Endothelial cell of umbilical vein (primary cell): ENCODE measurements around the gene FXR1. TPM values are rescaled to one million over a fixed set of nuclear protein-coding genes. Genes with fewer than 3 reads are reported as not detected.

Experiments used
- BruUV-seq: library from RNA; stranded (reverse); fragments of 400-500 nt; replicated peaks from 2 replicates; lab custom pipeline; 2021; lab: Mats Ljungman, UMichigan
- CTCF ChIA-PET: fragments of 300-600, 350-600 bp; sonication (Branson Sonifier 250); formaldehyde crosslinking; loops from one replicate; lab custom pipeline; 2021; ENCODE audit warnings: antibody characterized with exemption, inconsistent platforms; lab: Charles Lee
- POLR2A ChIA-PET: fragments of 300-600, 350-600 bp; sonication (Branson Sonifier 250); formaldehyde crosslinking; loops from one replicate; lab custom pipeline; 2021; ENCODE audit warnings: antibody characterized with exemption, inconsistent platforms; lab: Charles Lee
- DNase-seq: peaks from one replicate; pipeline ENCODE4 v3.0.0-alpha.2; 2011; ENCODE audit warnings: low read depth, low spot score
- FAIRE-seq: peaks from 2 replicates; lab custom pipeline; 2011; peaks lifted over from hg19 to GRCh38; lab: Jason Lieb, UNC
- H2AFZ ChIP-seq: 2 replicates; pipeline ENCODE4 v1.6.0; 2012; ENCODE audit warnings: low read depth, low read length, control low read depth, inconsistent platforms
- H3K27ac ChIP-seq: 2 replicates; pipeline ENCODE4 v1.5.1; 2011; ENCODE audit warnings: low read depth, mild to moderate bottlenecking, control low read depth, low read length, moderate library complexity; ENCODE audit not compliant: insufficient read depth
- H3K27me3 ChIP-seq, 2 experiments: 2 replicates each; pipeline versions ENCODE4 v1.6.0 to v1.6.1; 2011; ENCODE audit warnings: low read length in 2 of 2, mixed read lengths in 1 of 2; ENCODE audit not compliant: control insufficient read depth in 2 of 2, insufficient read depth in 2 of 2
- H3K36me3 ChIP-seq, 2 experiments: 2 replicates in 1 of 2; 3 replicates in 1 of 2; pipeline ENCODE4 v1.5.1; 2011; ENCODE audit warnings: low read length in 2 of 2, mild to moderate bottlenecking in 1 of 2, moderate library complexity in 1 of 2; ENCODE audit not compliant: control insufficient read depth in 2 of 2, insufficient read depth in 2 of 2; ENCODE audit errors: extremely low read depth in 1 of 2
- H3K4me1 ChIP-seq: 3 replicates; pipeline ENCODE4 v1.5.1; 2011; ENCODE audit warnings: mild to moderate bottlenecking, low read length; ENCODE audit not compliant: control insufficient read depth, insufficient read depth; ENCODE audit errors: extremely low read depth
- H3K4me2 ChIP-seq: 2 replicates; pipeline ENCODE4 v1.6.1; 2011; ENCODE audit warnings: low read length, control low read depth, mixed read lengths; ENCODE audit not compliant: insufficient read depth
- H3K4me3 ChIP-seq, 3 experiments: fragments of 200-600 bp in 1 of 3; sonication (generic), shearing (Covaris generic) in 1 of 3; replicated peaks in 1 of 3; 2 replicates each; pipeline ENCODE4 v1.5.1; 2011 to 2016; ENCODE audit warnings: control low read depth in 3 of 3, low read length in 3 of 3, mild to moderate bottlenecking in 2 of 3, inconsistent platforms in 1 of 3, low read depth in 1 of 3, moderate library complexity in 1 of 3; ENCODE audit not compliant: insufficient read depth in 1 of 3
- H3K79me2 ChIP-seq: 2 replicates; pipeline ENCODE4 v1.6.0; 2012; ENCODE audit warnings: low read length, inconsistent platforms; ENCODE audit not compliant: control insufficient read depth, insufficient read depth
- H3K9ac ChIP-seq: replicated peaks from 2 replicates; pipeline ENCODE3; 2011; ENCODE audit warnings: low read length, control low read depth; ENCODE audit not compliant: insufficient read depth; ENCODE audit errors: extremely low read depth
- H3K9me1 ChIP-seq: replicated peaks from 3 replicates; pipeline ENCODE4 v1.6.0; 2011; ENCODE audit warnings: mild to moderate bottlenecking, low read length; ENCODE audit not compliant: control insufficient read depth, insufficient read depth; ENCODE audit errors: extremely low read depth
- H3K9me3 ChIP-seq: replicated peaks from 2 replicates; pipeline ENCODE4 v1.5.1; 2012; ENCODE audit warnings: low read length, inconsistent platforms; ENCODE audit not compliant: control insufficient read depth, insufficient read depth
- H4K20me1 ChIP-seq: replicated peaks from 2 replicates; pipeline ENCODE3; 2011; ENCODE audit warnings: mild to moderate bottlenecking, low read length; ENCODE audit not compliant: control insufficient read depth, insufficient read depth; ENCODE audit errors: extremely low read depth
- EZH2 ChIP-seq: IDR thresholded peaks from 2 replicates; pipeline ENCODE4 v1.6.1; 2012; ENCODE audit warnings: borderline replicate concordance, low read depth, mild to moderate bottlenecking, moderate library complexity, low read length, inconsistent platforms; ENCODE audit not compliant: severe bottlenecking
- GATA2 ChIP-seq: IDR thresholded peaks from 2 replicates; pipeline ENCODE4 v1.7.0; 2011; ENCODE audit warnings: low read depth, mild to moderate bottlenecking, moderate library complexity, mixed read lengths, low read length; ENCODE audit not compliant: insufficient read length, insufficient read depth
- JUN ChIP-seq: IDR thresholded peaks from 2 replicates; pipeline ENCODE4 v1.6.1; 2011; ENCODE audit warnings: borderline replicate concordance, low read depth; ENCODE audit not compliant: insufficient read length, insufficient read depth
- MYC ChIP-seq: IDR thresholded peaks from one replicate; pipeline ENCODE4 v1.6.1; 2011; ENCODE audit warnings: mild to moderate bottlenecking, low read depth, low read length
- POLR2A ChIP-seq: IDR thresholded peaks from 2 replicates; pipeline ENCODE4 v1.6.1; 2012; ENCODE audit warnings: low read depth, mild to moderate bottlenecking, control low read depth, low read length
- POLR2AphosphoS5 ChIP-seq: IDR thresholded peaks from 2 replicates; pipeline ENCODE4 v1.6.1; 2012; ENCODE audit warnings: low read depth, mild to moderate bottlenecking, control low read depth, low read length, moderate library complexity; ENCODE audit not compliant: insufficient read depth
- dilution Hi-C: fragments of 300-500 bp; cut with MboI; formaldehyde crosslinking; loops from one replicate; pipeline ENCODE4 v1.15.0; 2019; ENCODE audit warnings: low sequenced_read_pairs; ENCODE audit not compliant: extremely low pct_ligation_motif_present
- intact Hi-C: fragments of 100-400 bp; cut with micrococcal nuclease; formaldehyde crosslinking; loops from one replicate; pipeline ENCODE4 v1.10.0; 2022
- polyA plus RNA-seq, 4 experiments: library from polyadenylated mRNA; depleted of rRNA in 3 of 4; stranded (reverse) in 3 of 4; unstranded in 1 of 4; fragments of >200 nt; gene quantifications; 2 replicates each; pipeline versions ENCODE4 v1.2.1 to v1.2.3, GENCODE V29; 2011 to 2012; ENCODE audit warnings: missing spikeins in 1 of 4
- total RNA-seq: library from RNA; stranded (reverse); gene quantifications from 2 replicates; pipeline ENCODE4 v1.2.3, GENCODE V29; 2021
- TF ChIP-seq, protein P1 (sequence below), 2 donors: IDR thresholded peaks; 1 replicate in 1 of 2; 2 replicates in 1 of 2; pipeline ENCODE4 v1.5.1; 2011; ENCODE audit warnings: low read length in 2 of 2, mild to moderate bottlenecking in 2 of 2, moderate library complexity in 2 of 2, control low read depth in 1 of 2, inconsistent platforms in 1 of 2, low read depth in 1 of 2; ENCODE audit not compliant: insufficient read depth in 1 of 2; ENCODE audit errors: extremely low read depth in 1 of 2
- TF ChIP-seq, protein P2 (sequence below): IDR thresholded peaks from 2 replicates; pipeline ENCODE4 v1.6.1; 2011; ENCODE audit not compliant: insufficient read depth, insufficient read length

Gene FXR1
- total and polyA plus RNA-seq, 2 donors (not counting 3 experiments of a cell fraction or from before 2014, with no cell fraction given) = 87.3 to 186 TPM

DNA sequence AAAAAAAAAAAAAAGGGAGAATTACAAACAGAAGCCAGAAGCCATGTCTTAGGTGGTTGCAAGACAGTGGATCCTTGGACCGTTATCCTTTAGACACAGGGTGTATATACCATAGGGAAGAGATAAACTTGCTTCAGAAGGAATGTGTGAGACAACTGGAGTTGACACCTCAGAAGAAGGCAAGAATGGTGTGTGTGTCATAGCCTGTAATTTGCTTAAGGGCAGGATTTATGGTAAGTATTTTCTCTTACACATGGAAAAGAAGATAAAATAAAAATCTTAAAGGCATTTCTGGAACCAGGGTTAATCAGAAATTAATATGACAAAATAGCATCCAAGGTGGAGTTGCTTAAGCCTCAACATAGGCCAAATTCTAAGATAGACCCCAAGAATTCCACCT is 96.3 kb downstream of the FXR1 start:
- TF ChIP-seq, protein P1, sequence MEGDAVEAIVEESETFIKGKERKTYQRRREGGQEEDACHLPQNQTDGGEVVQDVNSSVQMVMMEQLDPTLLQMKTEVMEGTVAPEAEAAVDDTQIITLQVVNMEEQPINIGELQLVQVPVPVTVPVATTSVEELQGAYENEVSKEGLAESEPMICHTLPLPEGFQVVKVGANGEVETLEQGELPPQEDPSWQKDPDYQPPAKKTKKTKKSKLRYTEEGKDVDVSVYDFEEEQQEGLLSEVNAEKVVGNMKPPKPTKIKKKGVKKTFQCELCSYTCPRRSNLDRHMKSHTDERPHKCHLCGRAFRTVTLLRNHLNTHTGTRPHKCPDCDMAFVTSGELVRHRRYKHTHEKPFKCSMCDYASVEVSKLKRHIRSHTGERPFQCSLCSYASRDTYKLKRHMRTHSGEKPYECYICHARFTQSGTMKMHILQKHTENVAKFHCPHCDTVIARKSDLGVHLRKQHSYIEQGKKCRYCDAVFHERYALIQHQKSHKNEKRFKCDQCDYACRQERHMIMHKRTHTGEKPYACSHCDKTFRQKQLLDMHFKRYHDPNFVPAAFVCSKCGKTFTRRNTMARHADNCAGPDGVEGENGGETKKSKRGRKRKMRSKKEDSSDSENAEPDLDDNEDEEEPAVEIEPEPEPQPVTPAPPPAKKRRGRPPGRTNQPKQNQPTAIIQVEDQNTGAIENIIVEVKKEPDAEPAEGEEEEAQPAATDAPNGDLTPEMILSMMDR (IDR thresholded peaks at IDR 0.05; ENCODE audit: extremely low read depth in 1 of 2, insufficient read depth in 1 of 2, low read depth in 1 of 2, low read length in 2 of 2) = no peak
- TF ChIP-seq, protein P2, sequence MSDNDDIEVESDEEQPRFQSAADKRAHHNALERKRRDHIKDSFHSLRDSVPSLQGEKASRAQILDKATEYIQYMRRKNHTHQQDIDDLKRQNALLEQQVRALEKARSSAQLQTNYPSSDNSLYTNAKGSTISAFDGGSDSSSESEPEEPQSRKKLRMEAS = no peak
- no peak for TF ChIP-seq MYC
- TF ChIP-seq EZH2 = no peak
- TF ChIP-seq JUN = no peak
- TF ChIP-seq POLR2AphosphoS5 = no peak
- TF ChIP-seq POLR2A = no peak
- TF ChIP-seq GATA2 = no peak
- DNase-seq (no peak), FAIRE-seq (no peak)
- Histone ChIP-seq H3K4me2 (no peak overlapping the region), H3K4me1 (no peaks in the 10 kb centered on the region), H3K9me1 (peaks cover 2% of the 10 kb centered on the region), H3K27me3 (no peaks in the 10 kb centered on the region), H3K4me3 (no peak overlapping the region), H3K36me3 (no peaks in the 10 kb centered on the region), H4K20me1 (no peaks in the 10 kb centered on the region), H2AFZ (no peak overlapping the region), H3K9me3 (no peaks in the 10 kb centered on the region), H3K27ac (no peak overlapping the region), H3K79me2 (no peaks in the 10 kb centered on the region), H3K9ac (no peak overlapping the region)
- intact Hi-C loops = no loop called here
- CTCF ChIA-PET = no interaction called here
- dilution Hi-C loops = no loop called here
- POLR2A ChIA-PET = no interaction called here
- no TSS peak for BruUV-seq
